ENCODE measurements around the gene FUZ. TPM values are rescaled to one million over a fixed set of nuclear protein-coding genes. Genes with fewer than 3 reads are reported as not detected.

Gene FUZ
- polyA plus RNA-seq, 1 donor from 2014 or later: 35.4 TPM

GRCh38 chr19:49786376-49786820 lies 26.7 kb downstream of the FUZ start:
- H3K27ac ChIP-seq (ENCODE audit: low read length): no peak overlapping the region
- H3K36me3 ChIP-seq (ENCODE audit: insufficient read depth, low read length): no peaks in the 10 kb centered on the region
- TF ChIP-seq POLR2AphosphoS5 (IDR thresholded peaks at IDR 0.05): no peak
- no peak for TF ChIP-seq TAF1 (IDR thresholded peaks at IDR 0.05; ENCODE audit: low read depth)
- TF ChIP-seq, protein P1, sequence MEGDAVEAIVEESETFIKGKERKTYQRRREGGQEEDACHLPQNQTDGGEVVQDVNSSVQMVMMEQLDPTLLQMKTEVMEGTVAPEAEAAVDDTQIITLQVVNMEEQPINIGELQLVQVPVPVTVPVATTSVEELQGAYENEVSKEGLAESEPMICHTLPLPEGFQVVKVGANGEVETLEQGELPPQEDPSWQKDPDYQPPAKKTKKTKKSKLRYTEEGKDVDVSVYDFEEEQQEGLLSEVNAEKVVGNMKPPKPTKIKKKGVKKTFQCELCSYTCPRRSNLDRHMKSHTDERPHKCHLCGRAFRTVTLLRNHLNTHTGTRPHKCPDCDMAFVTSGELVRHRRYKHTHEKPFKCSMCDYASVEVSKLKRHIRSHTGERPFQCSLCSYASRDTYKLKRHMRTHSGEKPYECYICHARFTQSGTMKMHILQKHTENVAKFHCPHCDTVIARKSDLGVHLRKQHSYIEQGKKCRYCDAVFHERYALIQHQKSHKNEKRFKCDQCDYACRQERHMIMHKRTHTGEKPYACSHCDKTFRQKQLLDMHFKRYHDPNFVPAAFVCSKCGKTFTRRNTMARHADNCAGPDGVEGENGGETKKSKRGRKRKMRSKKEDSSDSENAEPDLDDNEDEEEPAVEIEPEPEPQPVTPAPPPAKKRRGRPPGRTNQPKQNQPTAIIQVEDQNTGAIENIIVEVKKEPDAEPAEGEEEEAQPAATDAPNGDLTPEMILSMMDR (IDR thresholded peaks at IDR 0.05; ENCODE audit: poor library complexity, severe bottlenecking): no peak
- TF ChIP-seq SMC3 (conservative IDR thresholded peaks at IDR 0.05; ENCODE audit: poor library complexity): no peak
- no peak for TF ChIP-seq RAD21 (conservative IDR thresholded peaks at IDR 0.05)
- no peak for TF ChIP-seq EZH2 (IDR thresholded peaks at IDR 0.05; ENCODE audit: borderline replicate concordance, insufficient read depth, low read length, poor library complexity, severe bottlenecking)
- TF ChIP-seq MXI1 (conservative IDR thresholded peaks at IDR 0.05; ENCODE audit: poor library complexity, severe bottlenecking): no peak
- no peak for TF ChIP-seq EP300 (conservative IDR thresholded peaks at IDR 0.05; ENCODE audit: poor library complexity, severe bottlenecking)
- TF ChIP-seq REST (IDR thresholded peaks at IDR 0.05; ENCODE audit: borderline replicate concordance): no peak
- H3K4me3 ChIP-seq (ENCODE audit: low read length): no peak overlapping the region
- H3F3A ChIP-seq (ENCODE audit: insufficient read depth, low read length, poor library complexity, severe bottlenecking): no peaks in the 10 kb centered on the region
- H2AFZ ChIP-seq (ENCODE audit: low read depth, low read length): no peak overlapping the region
- no peaks in the 10 kb centered on the region for H3K9me3 ChIP-seq (ENCODE audit: low read length)
- H3K79me2 ChIP-seq (replicated peaks; ENCODE audit: insufficient read depth, low read length): no peaks in the 10 kb centered on the region
- H3K9me2 ChIP-seq (ENCODE audit: insufficient read depth, low read length): no peaks in the 10 kb centered on the region
- no peaks in the 10 kb centered on the region for H4K20me1 ChIP-seq (ENCODE audit: insufficient read depth)
- H3K9ac ChIP-seq (ENCODE audit: low read length): no peak overlapping the region
- H3K27me3 ChIP-seq (ENCODE audit: insufficient read depth, low read depth, low read length): no peaks in the 10 kb centered on the region
- no peak overlapping the region for H3K4me2 ChIP-seq (ENCODE audit: low read length)

DNA sequence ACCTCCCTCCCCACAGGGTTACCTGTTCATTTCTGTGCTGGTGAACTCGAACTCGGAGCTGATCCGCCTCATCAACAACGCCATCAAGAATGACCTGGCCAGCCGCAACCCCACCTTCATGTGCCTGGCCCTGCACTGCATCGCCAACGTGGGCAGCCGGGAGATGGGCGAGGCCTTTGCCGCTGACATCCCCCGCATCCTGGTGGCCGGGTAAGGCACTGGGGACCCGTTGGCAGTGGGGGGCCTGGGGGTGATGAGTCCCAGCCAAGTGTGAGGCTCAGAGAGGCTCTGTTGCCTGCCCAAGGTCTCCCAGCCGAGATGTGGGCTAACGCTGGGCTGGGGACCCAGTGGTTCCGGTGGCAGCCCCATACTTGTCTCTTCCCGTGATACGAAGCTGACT lies 30.6 kb downstream of the FUZ start:
- Histone ChIP-seq H3K9ac (ENCODE audit: low read length) (no peak overlapping the region), H3K4me2 (ENCODE audit: low read length) (no peak overlapping the region), H3K9me2 (ENCODE audit: insufficient read depth, low read length) (no peaks in the 10 kb centered on the region), H4K20me1 (ENCODE audit: insufficient read depth) (no peaks in the 10 kb centered on the region), H3K4me3 (ENCODE audit: low read length) (no peak overlapping the region), H3K36me3 (ENCODE audit: insufficient read depth, low read length) (no peaks in the 10 kb centered on the region), H3K27ac (ENCODE audit: low read length) (no peak overlapping the region), H3K9me3 (ENCODE audit: low read length) (no peaks in the 10 kb centered on the region), H3F3A (ENCODE audit: insufficient read depth, low read length, poor library complexity, severe bottlenecking) (no peaks in the 10 kb centered on the region), H3K79me2 (replicated peaks; ENCODE audit: insufficient read depth, low read length) (no peaks in the 10 kb centered on the region), H3K27me3 (ENCODE audit: insufficient read depth, low read depth, low read length) (no peaks in the 10 kb centered on the region), H2AFZ (ENCODE audit: low read depth, low read length) (no peak overlapping the region)
- TF ChIP-seq POLR2AphosphoS5 (IDR thresholded peaks at IDR 0.05): no peak
- TF ChIP-seq REST (IDR thresholded peaks at IDR 0.05; ENCODE audit: borderline replicate concordance): no peak
- TF ChIP-seq EZH2 (IDR thresholded peaks at IDR 0.05; ENCODE audit: borderline replicate concordance, insufficient read depth, low read length, poor library complexity, severe bottlenecking): no peak
- no peak for TF ChIP-seq SMC3 (conservative IDR thresholded peaks at IDR 0.05; ENCODE audit: poor library complexity)
- no peak for TF ChIP-seq MXI1 (conservative IDR thresholded peaks at IDR 0.05; ENCODE audit: poor library complexity, severe bottlenecking)
- TF ChIP-seq RAD21 (conservative IDR thresholded peaks at IDR 0.05): no peak
- TF ChIP-seq, protein P1 (IDR thresholded peaks at IDR 0.05; ENCODE audit: poor library complexity, severe bottlenecking): no peak

Measured in neural cell (in vitro differentiated cells).